Sciatic nerve (tissue), 2 donors: ENCODE data around the gene CPLX1. TPM values are rescaled to one million over a fixed set of nuclear protein-coding genes. Genes with fewer than 3 reads are reported as not detected.

Experiments
- ATAC-seq: fragments of 200-7000 bp; cut with Tn5 transposase; one replicate; pipeline ENCODE4 v1.9.1; 2020; ENCODE audit warnings: mild to moderate bottlenecking, moderate library complexity
- DNase-seq: peaks from one replicate; pipeline ENCODE4 v3.0.0-alpha.2; 2020; ENCODE audit warnings: low spot score
- intact Hi-C: fragments of 100-400 bp; cut with DNase I; formaldehyde crosslinking; loops from one replicate; pipeline ENCODE4 v1.14.2; 2022
- total RNA-seq: library from RNA; stranded (reverse); fragmentation: NEBNext Ultra II Directional; extraction: Animal tissue kit (Norgen Biotek cat#: 25700); gene quantifications from one replicate; pipeline ENCODE4 v1.2.1, GENCODE V29; 2021
- donor health status: DM: no; HTN: no; CAD: no.
- donor health status: DM: no; HTN: no; CAD: no.

The CPLX1 gene
- total RNA-seq, 1 donor from 2014 or later = 11.6 TPM

GRCh38 chr4:803884-804283, 22.0 kb downstream of the CPLX1 start:
- no peak for DNase-seq
- no peak for ATAC-seq
- intact Hi-C loops = no loop called here

- no peak for DNase-seq
Observed at GRCh38 chr4:801436-802124, 24.3 kb downstream of the CPLX1 start.

GRCh38 chr4:797066-797465, 28.9 kb downstream of the CPLX1 start:
- no peak for DNase-seq
- no peak for ATAC-seq
- intact Hi-C loops = no loop called here

More at GRCh38 chr4:801436-802124, 24.3 kb downstream of the CPLX1 start:
- no peak for ATAC-seq
- intact Hi-C loops = no loop called here

GRCh38 chr4:796206-796605, 29.7 kb downstream of the CPLX1 start:
- ATAC-seq (no peak), DNase-seq (no peak)
- intact Hi-C loops = no loop called here

GRCh38 chr4:795726-796119, 30.2 kb downstream of the CPLX1 start:
- ATAC-seq = no peak
- intact Hi-C loops = no loop called here
- DNase-seq = no peak

GRCh38 chr4:794900-795725, 30.8 kb downstream of the CPLX1 start:
- DNase-seq (no peak), ATAC-seq (no peak)
- intact Hi-C loops = no loop called here

GRCh38 chr4:793941-794621, 31.8 kb downstream of the CPLX1 start:
- intact Hi-C loops = no loop called here
- no peak for DNase-seq
- ATAC-seq = no peak

GRCh38 chr4:793093-793861, 32.7 kb downstream of the CPLX1 start:
- intact Hi-C loops = no loop called here
- no peak for DNase-seq

GRCh38 chr4:792626-793092, 33.3 kb downstream of the CPLX1 start:
- intact Hi-C loops = no loop called here
- ATAC-seq (no peak), DNase-seq (no peak)

More at GRCh38 chr4:793093-793861, 32.7 kb downstream of the CPLX1 start:
- ATAC-seq = no peak

- ATAC-seq (peak; percentile 49), DNase-seq (no peak)
Observed at GRCh38 chr4:791898-792625, 33.9 kb downstream of the CPLX1 start.

GRCh38 chr4:791252-791897, 34.6 kb downstream of the CPLX1 start:
- DNase-seq (no peak), ATAC-seq (no peak)
- intact Hi-C loops = no loop called here

More at GRCh38 chr4:791898-792625, 33.9 kb downstream of the CPLX1 start:
- intact Hi-C loops = no loop called here

- intact Hi-C loops = no loop called here
- ATAC-seq (no peak), DNase-seq (no peak)
Observed at GRCh38 chr4:790466-790820, 35.5 kb downstream of the CPLX1 start.

GRCh38 chr4:789571-790465, 36.1 kb downstream of the CPLX1 start:
- peak; percentile 53 for DNase-seq
- intact Hi-C loops = no loop called here
- peak; percentile 1 for ATAC-seq

- peak; percentile 77 for ATAC-seq
- peak; percentile 67 for DNase-seq
Observed at GRCh38 chr4:788636-789297, 37.2 kb downstream of the CPLX1 start.

GRCh38 chr4:788006-788635, 37.8 kb downstream of the CPLX1 start:
- ATAC-seq = no peak
- DNase-seq = no peak
- intact Hi-C loops = no loop called here

More at GRCh38 chr4:788636-789297, 37.2 kb downstream of the CPLX1 start:
- intact Hi-C loops = no loop called here

- intact Hi-C loops = no loop called here
- ATAC-seq = no peak
- DNase-seq = peak; percentile 57
Observed at GRCh38 chr4:787561-787981, 38.4 kb downstream of the CPLX1 start.
